CD4-positive, alpha-beta T cell treated with Interleukin-4 for 4 hours (primary cell): ENCODE data around the gene CTNNA2.
"Not testable (repeated sequence)": the region's sequence is repeated elsewhere in the genome, so short reads cannot be mapped to it uniquely, and the experiment has no call there.

Experiments used
- DNase-seq: peaks from one replicate; pipeline ENCODE4 v3.0.0-alpha.2; 2020

CTNNA2 gene

GRCh38 chr2:80048296-80048695, 535.4 kb downstream of the CTNNA2 start:
- DNase-seq: no peak

GRCh38 chr2:80050246-80050645, 537.4 kb downstream of the CTNNA2 start:
- no peak for DNase-seq

GRCh38 chr2:80053522-80054345, 540.9 kb downstream of the CTNNA2 start:
- DNase-seq: no peak

- no peak for DNase-seq
Observed at GRCh38 chr2:80054346-80054675, 541.5 kb downstream of the CTNNA2 start.

GRCh38 chr2:80057956-80058355, 545.1 kb downstream of the CTNNA2 start:
- DNase-seq: no peak

- DNase-seq: no peak
Observed at GRCh38 chr2:80058562-80058961, 545.7 kb downstream of the CTNNA2 start.

GRCh38 chr2:80059447-80059846, 546.6 kb downstream of the CTNNA2 start:
- DNase-seq: no peak

GRCh38 chr2:80061881-80062280, 549.0 kb downstream of the CTNNA2 start:
- DNase-seq: no peak

GRCh38 chr2:80062298-80062697, 549.4 kb downstream of the CTNNA2 start:
- no peak for DNase-seq

- no peak for DNase-seq
Observed at GRCh38 chr2:80068038-80068731, 555.3 kb downstream of the CTNNA2 start.

- no peak for DNase-seq
Observed at GRCh38 chr2:80070587-80070986, 557.7 kb downstream of the CTNNA2 start.

GRCh38 chr2:80071941-80072340, 559.1 kb downstream of the CTNNA2 start:
- DNase-seq: no peak

- peak; percentile 5 for DNase-seq
Observed at GRCh38 chr2:80073134-80073561, 560.3 kb downstream of the CTNNA2 start.

GRCh38 chr2:80074321-80075070, 561.6 kb downstream of the CTNNA2 start:
- no peak for DNase-seq

GRCh38 chr2:80075719-80076118, 562.9 kb downstream of the CTNNA2 start:
- no peak for DNase-seq

- DNase-seq: no peak
Observed at GRCh38 chr2:80078290-80079036, 565.6 kb downstream of the CTNNA2 start.

GRCh38 chr2:80080957-80081356, 568.1 kb downstream of the CTNNA2 start:
- DNase-seq: no peak

- DNase-seq: no peak
Observed at GRCh38 chr2:80086831-80087230, 574.0 kb downstream of the CTNNA2 start.

GRCh38 chr2:80091237-80091636, 578.4 kb downstream of the CTNNA2 start:
- DNase-seq: no peak

- no peak for DNase-seq
Observed at GRCh38 chr2:80092474-80092873, 579.6 kb downstream of the CTNNA2 start.

GRCh38 chr2:80098503-80098902, 585.7 kb downstream of the CTNNA2 start:
- DNase-seq: not testable (repeated sequence)

- DNase-seq: no peak
Observed at GRCh38 chr2:80102026-80102425, 589.2 kb downstream of the CTNNA2 start.
